OCI-M2 (cell line): ENCODE data around the gene UGT2B10.
"Not testable (repeated sequence)": the region's sequence is repeated elsewhere in the genome, so short reads cannot be mapped to it uniquely, and the experiment has no call there.

ENCODE experiments used
- DNase-seq: peaks from one replicate; lab custom pipeline; 2025; ENCODE audit not compliant: unreplicated experiment; lab: John Stamatoyannopoulos, UW

The UGT2B10 gene

DNA sequence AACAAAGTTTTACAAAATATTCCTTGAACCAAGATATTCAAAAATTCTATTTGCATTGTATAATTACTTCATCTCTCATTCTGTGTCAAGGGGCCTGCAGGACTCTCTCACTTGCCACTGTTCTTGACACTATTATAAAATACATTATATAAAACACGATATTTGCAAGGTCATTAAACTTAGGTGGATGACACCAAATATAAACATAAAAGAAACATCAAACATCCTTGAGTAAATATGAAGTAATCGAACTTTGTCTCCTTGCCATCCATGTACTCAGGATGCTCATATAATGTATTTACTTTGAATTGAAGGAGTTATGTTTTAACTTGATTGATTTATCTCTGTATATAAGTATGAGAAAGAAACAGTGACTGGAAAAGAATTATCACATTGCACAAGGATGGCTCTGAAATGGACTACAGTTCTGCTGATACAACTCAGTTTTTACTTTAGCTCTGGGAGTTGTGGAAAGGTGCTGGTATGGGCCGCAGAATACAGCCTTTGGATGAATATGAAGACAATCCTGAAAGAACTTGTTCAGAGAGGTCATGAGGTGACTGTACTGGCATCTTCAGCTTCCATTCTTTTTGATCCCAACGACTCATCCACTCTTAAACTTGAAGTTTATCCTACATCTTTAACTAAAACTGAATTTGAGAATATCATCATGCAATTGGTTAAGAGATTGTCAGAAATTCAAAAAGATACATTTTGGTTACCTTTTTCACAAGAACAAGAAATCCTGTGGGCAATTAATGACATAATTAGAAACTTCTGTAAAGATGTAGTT lies at the start of gene UGT2B10:
UGT2B10 (plus strand) TSS at position 378 of the 793 bp plus-strand sequence; CDS start at position 404, 26 bp downstream.
- not testable (repeated sequence) for DNase-seq

DNA sequence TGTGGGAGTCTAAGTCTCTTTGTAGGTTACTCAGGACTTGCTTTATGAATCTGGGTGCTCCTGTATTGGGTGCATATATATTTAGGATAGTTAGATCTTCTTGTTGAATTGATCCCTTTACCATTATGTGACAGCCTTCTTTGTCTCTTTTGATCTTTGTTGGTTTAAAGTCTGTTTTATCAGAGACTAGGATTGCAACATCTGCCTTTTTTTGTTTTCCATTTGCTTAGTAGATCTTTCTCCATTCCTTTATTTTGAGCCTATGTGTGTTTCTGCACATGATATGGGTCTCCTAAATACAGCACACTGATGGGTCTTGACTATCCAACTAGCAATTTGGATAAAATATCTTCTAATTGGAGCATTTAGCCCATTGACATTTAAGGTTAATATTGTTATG lies 44.0 kb upstream of the UGT2B10 start:
- DNase-seq, result not testable (repeated sequence)

DNA sequence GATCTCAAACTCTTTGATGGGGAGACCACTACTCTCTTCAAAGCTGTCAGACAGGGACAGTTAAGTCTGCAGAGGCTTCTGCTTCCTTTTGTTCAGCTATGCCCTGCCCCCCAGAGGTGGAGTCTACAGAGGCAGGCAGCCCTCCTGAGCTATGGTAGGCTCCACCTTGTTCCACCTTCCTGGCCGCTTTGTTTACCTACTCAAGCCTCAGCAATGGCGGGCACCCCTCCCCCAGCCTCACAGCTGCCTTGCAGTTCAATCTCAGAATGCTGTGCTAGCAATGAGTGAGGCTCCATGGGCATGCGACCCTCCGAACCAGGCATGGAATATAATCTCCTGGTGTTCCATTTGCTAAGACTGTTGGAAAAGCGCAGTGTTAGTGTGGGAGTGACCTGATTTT lies 42.1 kb upstream of the UGT2B10 start:
- no peak for DNase-seq

DNA sequence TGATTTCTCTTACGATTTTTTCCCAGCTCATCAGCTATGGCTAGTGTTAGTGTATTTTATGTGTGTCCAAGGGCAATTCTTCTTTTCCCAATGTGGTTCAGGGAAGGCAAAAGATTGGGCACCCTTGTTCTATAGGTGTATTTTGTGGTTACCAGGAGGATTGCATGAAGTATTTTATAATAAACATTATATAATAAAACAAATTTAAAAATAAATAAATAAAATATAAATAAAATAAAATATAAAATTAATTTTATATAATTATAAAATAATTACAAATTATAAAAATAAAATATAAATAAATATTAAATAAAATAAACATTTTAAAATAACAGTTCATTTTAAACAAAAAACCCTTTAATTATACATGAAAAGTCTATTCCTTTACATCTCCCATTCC lies 35.6 kb upstream of the UGT2B10 start:
- no peak for DNase-seq

DNA sequence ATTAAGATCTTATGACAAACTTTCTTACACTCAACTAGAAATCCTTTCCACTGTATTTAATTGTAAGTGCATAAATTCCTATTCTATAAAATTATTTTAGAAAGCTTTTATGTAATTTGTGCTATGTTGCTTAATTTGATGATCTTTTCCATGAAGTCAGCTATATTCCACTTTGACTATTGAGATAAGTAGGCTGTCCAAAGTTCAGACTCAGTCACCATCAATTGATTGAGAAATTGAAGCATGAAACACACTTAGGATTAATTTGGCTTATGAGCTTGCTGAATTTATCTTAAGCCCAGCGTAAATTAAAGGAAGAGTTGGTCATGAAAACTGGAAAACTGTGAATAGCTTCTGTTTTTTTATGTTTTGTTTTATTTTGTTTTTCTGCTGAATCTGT lies 18.7 kb upstream of the UGT2B10 start:
- no peak for DNase-seq

DNA sequence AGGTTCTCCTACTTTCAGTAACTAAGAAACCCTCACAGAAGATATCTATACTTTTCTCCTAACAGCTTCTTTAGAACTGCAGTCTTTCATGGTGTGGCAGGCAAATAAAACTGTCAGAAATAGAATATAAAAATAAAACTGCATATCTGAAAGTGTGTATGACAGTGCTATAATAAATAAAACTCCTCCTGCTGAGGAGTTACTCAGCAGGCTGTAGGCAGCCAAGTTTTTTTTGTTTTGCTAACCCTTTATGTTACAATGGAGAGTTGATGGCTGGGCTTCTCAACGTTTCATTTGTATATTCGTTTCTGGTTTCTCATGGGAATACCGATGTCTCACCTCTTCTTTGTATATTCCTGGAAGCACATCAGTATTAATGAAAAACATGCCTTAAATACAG lies 18.2 kb upstream of the UGT2B10 start:
- DNase-seq, result no peak

DNA sequence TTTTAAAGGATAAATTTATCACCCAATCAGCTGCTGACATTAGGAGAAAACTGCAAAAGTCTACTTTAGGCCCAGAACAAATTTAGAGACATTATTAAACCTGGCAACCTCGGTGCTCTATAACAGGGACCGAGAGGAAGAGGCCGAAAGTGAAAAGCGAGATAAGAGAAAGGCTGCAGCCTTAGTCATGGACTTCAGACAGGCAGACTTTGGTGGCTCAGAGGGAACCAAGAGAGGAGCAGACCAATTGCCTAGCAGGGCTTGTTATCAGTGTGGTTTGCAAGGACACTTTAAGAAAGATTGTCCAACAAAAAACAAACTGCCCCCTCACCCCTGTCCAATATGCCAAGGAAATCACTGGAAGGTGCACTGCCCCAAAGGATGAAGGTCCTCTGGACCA lies 12.8 kb upstream of the UGT2B10 start:
- no peak for DNase-seq

DNA sequence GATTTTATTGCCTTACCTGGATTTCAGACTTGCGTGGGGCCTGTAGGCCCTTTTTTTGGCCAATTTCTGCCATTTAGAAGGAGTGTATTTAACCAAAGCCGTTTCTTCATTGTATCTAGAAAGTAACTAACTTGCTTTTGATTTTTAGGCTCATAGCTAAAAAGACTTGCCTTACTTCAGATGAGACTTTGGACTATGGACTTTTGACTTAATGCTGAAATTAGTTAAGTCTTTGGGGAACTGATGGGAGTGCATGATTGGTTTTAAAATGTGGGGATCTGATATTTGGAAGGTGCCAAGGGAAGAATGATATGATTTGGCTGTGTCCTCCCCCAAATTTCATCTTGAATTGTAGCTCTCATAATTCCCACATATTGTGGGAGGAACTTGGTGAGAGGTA lies 7.7 kb upstream of the UGT2B10 start:
- DNase-seq, result no peak

DNA sequence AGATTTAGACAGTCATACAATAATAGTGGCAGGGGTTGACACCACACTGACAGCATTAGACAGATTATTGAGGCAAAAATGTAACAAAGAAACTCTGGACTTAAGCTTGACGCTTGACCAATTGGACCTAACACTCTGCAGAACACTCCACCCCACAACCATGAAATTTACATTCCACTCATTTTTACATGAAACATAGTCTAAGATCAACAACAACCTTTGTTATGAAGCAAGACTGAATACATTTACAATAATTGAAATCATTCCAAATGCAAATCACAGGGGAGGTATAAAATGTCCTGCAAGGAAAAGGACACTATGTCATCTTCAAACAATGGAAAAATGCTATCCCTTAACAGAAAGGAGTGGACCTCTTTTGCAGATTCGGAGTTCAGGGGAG lies 4.9 kb upstream of the UGT2B10 start:
- no peak for DNase-seq

DNA sequence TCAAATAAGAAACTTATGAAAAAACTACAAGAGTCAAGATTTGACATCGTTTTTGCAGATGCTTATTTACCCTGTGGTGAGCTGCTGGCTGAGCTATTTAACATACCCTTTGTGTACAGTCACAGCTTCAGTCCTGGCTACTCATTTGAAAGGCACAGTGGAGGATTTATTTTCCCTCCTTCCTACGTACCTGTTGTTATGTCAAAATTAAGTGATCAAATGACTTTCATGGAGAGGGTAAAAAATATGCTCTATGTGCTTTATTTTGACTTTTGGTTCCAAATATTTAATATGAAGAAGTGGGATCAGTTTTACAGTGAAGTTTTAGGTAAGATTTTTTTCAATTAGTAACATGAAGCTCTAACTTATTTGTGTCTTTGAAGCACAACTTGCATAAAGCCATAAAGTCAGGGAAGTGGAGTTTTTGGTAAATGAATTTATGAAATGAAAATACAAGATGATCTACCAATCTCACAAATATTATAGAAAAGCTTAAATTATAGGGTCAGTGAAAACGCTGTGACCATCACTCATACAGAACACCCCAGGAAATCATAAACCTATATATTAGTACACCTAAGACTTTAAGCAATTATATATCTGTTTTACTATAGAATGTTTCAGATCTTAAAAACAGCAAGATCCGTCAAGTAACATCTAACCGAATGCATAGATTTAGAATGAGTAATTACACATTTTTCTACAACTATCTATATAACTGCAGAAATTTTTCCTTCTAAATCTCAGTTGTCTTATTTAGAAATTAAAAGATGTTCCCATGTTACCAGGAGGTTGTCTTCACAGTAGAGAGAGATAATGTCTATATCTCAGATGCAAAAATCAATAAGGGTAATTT lies 844 bp downstream of the UGT2B10 start:
- not testable (repeated sequence) for DNase-seq

DNA sequence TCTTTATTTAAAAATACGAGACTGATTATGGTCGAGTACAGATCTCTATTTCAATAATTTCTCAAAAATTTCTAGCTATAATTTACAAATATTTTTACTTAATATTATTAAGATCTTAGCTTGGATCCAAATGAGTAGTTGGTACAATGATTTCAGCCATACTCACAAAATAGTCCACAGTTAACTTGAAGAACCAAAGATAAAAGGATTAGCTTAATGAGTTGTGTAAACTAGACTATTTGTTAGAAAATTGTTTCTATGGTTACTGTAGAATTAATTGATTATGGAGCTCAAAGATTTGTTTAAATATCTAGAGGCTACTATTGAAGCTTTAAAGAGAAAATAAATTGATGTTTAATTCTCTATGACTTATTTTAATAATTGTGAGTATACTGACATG lies 1.6 kb downstream of the UGT2B10 start:
- DNase-seq, result no peak

DNA sequence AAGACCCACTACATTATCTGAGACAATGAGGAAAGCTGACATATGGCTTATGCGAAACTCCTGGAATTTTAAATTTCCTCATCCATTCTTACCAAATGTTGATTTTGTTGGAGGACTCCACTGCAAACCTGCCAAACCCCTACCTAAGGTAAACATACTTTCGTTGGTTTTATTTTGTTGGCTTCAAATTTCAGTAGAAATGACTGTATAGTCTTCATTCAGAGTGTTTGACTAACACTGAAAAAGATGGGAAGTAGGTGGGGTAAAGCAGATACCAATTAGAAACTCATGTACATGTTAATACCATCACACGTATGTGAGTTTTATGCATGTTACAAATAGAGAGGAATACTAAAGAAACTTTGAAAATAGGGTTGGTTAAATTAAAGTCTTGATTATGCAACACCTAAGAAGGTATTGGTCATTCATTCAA lies 2.3 kb downstream of the UGT2B10 start:
- not testable (repeated sequence) for DNase-seq

DNA sequence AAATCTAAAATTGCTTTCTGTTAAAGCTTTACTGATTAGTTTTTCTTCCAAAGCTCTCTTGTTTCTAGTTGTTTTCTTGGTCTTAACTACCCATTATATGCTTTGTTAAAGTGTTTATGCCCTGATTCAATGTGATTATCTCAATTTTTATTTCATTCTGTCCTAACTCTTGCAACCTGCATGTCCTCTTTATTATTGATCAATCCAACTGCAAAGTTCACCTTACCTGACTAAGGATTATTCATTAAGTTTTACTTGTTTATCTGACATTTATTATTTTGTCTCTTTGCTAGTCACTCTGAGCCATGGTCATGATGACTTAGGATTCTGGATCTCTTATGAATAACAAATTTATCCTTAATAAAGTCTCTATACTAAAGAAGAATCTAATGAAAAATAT lies 15.8 kb downstream of the UGT2B10 start:
- no peak for DNase-seq

DNA sequence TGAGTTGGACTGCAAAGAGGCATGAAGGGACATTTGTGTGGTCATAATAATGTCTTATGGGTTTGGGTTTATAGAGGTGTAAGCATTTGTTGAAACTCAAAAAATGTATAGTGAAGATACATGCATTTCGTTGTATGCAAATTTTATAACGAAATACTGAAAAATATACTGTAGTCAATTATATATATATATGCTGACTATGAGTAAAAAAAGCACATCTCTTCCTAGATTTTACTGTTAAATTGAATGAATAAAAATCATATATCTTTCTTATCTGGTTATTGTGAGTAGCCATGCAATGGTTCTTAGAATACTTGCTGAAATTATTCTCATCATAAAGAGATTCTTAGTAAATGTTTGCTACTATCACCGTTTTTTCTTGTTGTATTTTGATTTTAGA lies 34.5 kb downstream of the UGT2B10 start:
- DNase-seq, result no peak

DNA sequence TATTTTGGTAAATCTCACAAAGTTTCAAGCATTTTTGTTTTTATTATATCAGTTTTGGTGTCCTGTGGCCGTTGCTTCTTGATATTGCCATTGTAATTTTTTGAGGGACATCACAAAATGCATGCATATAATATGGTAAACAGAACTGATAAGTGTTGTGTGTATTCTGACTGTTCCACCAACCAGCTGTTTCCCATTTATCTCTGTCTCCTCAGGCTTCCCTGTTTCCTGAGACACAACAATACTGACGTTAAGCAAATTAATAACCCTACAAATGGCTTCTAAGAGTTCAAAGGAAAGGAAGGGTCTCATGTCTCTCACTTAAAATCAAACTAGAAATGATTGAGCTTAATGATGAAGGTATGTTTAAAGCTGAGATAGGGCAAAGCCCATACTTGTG lies 40.0 kb downstream of the UGT2B10 start:
- DNase-seq, result no peak

DNA sequence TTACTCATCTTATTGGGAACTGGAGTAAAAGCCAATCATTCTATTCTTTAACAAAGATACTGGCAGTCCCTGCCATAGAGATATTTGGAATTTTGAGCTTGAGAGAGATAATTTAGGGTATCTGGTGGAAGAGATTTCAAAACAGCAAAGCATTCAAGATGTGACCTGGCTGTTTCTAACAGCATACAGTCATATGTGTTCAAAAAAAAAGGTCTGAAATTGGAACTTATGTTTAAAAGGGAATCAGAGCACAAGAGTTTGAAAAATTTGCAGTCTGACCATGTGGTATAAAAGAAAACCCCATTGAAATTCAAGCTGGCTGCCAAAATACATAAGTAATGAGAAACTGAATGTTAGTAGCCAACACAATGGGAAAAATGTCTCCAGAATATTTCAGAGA lies 42.2 kb downstream of the UGT2B10 start:
- no peak for DNase-seq

DNA sequence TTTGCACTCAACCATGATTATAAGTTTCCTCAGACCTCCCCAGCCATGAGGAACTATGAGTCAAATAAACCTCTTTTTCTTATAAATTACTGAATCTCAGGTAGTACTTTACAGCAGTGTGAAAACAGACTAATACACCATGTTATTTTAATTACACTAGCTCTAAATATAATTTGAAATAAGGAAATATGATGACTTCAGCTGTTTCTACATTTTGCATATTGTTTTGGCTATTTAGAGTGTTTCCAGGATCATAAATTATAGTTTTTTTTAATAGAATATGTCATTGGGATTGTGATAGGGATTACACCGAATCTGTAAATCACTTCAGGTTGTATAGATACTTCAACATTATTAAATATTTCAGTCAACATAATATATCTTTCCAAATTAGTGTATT lies 43.9 kb downstream of the UGT2B10 start:
- no peak for DNase-seq

DNA sequence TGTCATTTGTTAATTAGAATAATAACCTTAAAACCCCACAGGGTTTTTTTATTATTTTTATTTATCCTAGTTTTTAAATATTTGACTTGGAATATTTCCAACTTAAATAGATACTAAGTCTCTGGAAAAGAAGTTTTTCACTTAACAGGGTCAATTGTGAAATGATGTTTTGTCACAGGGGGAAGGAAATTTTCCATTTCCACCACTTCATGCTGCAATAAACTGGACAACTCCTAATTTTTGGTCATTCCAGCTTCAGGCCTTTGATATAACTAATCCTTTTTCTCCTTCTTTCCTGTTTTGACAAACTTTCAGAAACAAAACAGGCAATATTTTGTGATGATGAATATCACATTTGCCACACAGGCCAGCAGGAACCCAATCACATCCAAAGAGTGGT lies 45.3 kb downstream of the UGT2B10 start:
- DNase-seq, result no peak

DNA sequence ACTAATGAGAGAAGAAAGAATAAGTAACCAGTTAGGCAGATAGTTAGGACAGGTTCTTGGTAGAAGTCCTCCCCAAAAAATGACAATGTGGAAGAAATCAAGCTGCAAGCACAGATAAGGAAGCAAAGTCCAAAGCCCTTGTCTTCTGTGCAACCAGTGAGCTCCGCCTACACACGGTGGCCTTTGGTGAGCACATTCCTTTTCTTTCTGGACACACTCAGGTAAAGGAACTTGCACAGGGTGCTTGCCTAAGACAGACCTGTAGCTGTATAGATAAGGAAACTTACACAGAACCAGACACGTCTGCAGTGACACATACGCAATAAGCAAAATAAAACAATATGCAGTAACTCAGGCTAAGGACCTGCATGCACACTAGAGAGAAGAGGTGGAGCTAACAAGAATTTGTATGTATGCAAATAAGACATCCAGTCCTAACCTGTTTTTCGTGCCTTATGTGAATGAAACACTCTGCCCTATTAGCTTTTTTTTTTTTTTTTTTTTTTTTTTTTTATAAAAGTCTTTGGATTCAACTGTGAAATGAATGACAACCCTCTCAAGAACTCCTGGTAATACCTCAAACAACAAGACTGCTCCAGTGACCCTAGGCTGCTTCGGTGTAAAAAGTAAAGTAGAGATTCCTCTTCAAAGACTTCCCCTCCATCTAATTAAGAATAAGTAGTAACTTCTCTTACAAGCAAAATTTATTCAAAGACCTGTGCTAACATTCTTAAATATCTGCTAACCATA lies 48.8 kb downstream of the UGT2B10 start:
- DNase-seq, result peak; percentile 12

DNA sequence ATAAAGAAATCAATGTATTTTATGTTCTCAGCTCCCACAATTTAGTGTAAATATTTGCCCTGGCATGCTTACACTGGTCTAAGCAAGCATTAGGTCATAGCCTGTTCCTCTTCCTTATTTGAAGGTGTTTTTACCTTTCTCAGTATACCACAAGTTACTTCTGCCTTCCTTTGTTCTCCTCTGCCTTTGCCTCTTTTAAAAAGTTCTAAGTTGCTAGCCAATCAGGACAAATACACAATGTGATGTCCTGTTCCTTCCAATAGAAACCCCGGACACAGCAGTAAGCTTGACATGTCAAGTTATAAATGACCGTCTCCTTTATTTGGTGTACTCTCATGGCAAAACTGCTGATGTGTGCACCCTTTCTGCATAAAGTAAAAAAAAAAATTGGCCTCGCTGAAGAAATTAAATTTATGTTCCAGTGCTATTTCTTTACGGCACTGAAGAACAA lies 49.4 kb downstream of the UGT2B10 start:
- no peak for DNase-seq

DNA sequence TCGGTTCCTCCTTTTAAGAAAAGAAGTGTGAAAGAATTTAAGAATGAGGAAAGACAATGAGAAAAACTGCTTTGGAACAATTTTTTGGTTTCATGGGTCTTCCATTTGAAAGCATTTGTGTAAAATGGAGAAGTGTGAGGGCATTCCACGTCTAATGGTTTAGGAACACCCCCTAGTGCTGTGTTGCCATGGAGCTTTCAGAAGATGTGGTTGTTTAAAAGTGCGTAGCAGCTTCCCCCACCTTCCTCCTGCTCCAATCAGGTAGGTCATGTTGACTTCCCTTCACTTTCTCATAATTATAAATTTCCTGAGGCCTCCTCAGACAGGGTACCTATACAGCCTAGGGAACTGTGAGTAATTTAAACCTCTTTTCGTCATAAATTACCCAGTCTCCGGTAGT lies 50.0 kb downstream of the UGT2B10 start:
- no peak for DNase-seq
